ENCODE measurements around the gene VPS18. TPM values are rescaled to one million over a fixed set of nuclear protein-coding genes. Genes with fewer than 3 reads are reported as not detected.

Gene VPS18
- total and polyA plus RNA-seq, 2 donors (not counting 1 experiment from before 2014, with no cell fraction given) = 13.6 to 29.6 TPM

DNA sequence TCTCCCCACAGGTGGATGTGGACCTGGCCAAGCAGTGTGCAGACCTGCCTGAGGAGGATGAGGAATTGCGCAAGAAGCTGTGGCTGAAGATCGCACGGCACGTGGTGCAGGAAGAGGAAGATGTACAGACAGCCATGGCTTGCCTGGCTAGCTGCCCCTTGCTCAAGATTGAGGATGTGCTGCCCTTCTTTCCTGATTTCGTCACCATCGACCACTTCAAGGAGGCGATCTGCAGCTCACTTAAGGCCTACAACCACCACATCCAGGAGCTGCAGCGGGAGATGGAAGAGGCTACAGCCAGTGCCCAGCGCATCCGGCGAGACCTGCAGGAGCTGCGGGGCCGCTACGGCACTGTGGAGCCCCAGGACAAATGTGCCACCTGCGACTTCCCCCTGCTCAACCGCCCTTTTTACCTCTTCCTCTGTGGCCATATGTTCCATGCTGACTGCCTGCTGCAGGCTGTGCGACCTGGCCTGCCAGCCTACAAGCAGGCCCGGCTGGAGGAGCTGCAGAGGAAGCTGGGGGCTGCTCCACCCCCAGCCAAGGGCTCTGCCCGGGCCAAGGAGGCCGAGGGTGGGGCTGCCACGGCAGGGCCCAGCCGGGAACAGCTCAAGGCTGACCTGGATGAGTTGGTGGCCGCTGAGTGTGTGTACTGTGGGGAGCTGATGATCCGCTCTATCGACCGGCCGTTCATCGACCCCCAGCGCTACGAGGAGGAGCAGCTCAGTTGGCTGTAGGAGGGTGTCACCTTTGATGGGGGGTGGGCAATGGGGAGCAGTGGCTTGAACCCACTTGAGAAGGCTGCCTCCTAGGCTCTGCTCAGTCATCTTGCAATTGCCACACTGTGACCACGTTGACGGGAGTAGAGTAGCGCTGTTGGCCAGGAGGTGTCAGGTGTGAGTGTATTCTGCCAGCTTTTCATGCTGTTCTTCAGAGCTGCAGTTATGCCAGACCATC lies 8.6 kb downstream of the VPS18 start:
- Histone ChIP-seq H3K27ac (ENCODE audit: low read length in 2 of 2) (peak overlapping the region; percentile 9 to 48), H3K9ac (ENCODE audit: low read length) (no peak overlapping the region), H3K4me3 (ENCODE audit: control extremely low read depth in 1 of 5, extremely low read depth in 1 of 5, insufficient read depth in 1 of 5, low read depth in 2 of 5, low read length in 4 of 5) (peak overlapping the region in 1 of 5 experiments; percentile 19), H3K27me3 (replicated peaks in 1 of 4; ENCODE audit: control extremely low read depth in 1 of 4, control insufficient read depth in 3 of 4, insufficient read depth in 4 of 4, low read length in 3 of 4) (no peaks in the 10 kb centered on the region), H3K79me2 (ENCODE audit: control insufficient read depth, insufficient read depth, low read length) (peaks cover 21% of the 10 kb centered on the region), H3K36me3 (replicated peaks in 1 of 2; ENCODE audit: control extremely low read depth in 1 of 2, control insufficient read depth in 1 of 2, extremely low read depth in 1 of 2, insufficient read depth in 2 of 2, low read length in 1 of 2) (peaks cover 0 to 41% of the 10 kb centered on the region in 2 experiments), H2AFZ (ENCODE audit: insufficient read depth, low read depth, low read length, poor library complexity, severe bottlenecking) (peak overlapping the region; percentile 26), H4K20me1 (ENCODE audit: control insufficient read depth, insufficient read depth, low read length, poor library complexity, severe bottlenecking) (peaks cover 20% of the 10 kb centered on the region), H3K4me2 (replicated peaks; ENCODE audit: low read depth, low read length, poor library complexity, severe bottlenecking) (peak overlapping the region; percentile 63), H3K9me3 (ENCODE audit: control extremely low read depth in 1 of 3, control insufficient read depth in 2 of 3, insufficient read depth in 1 of 3, low read length in 2 of 3) (no peaks in the 10 kb centered on the region), H3K4me1 (ENCODE audit: control insufficient read depth in 2 of 2, insufficient read depth in 2 of 2, low read length in 2 of 2) (peaks cover 30 to 56% of the 10 kb centered on the region in 2 donors)
- Mint-ChIP-seq H3K9me3 (ENCODE audit: insufficient read depth) (no peaks in the 10 kb centered on the region), H3K27me3 (no peaks in the 10 kb centered on the region), H3K4me3 (no peak overlapping the region), H3K27ac (peak overlapping the region; percentile 98), H3K4me1 (peaks cover 45% of the 10 kb centered on the region)
- no peak for TF ChIP-seq EZH2 (IDR thresholded peaks at IDR 0.05; ENCODE audit: borderline replicate concordance, insufficient read depth, low read depth, low read length, poor library complexity, severe bottlenecking)
- TF ChIP-seq, protein P1, sequence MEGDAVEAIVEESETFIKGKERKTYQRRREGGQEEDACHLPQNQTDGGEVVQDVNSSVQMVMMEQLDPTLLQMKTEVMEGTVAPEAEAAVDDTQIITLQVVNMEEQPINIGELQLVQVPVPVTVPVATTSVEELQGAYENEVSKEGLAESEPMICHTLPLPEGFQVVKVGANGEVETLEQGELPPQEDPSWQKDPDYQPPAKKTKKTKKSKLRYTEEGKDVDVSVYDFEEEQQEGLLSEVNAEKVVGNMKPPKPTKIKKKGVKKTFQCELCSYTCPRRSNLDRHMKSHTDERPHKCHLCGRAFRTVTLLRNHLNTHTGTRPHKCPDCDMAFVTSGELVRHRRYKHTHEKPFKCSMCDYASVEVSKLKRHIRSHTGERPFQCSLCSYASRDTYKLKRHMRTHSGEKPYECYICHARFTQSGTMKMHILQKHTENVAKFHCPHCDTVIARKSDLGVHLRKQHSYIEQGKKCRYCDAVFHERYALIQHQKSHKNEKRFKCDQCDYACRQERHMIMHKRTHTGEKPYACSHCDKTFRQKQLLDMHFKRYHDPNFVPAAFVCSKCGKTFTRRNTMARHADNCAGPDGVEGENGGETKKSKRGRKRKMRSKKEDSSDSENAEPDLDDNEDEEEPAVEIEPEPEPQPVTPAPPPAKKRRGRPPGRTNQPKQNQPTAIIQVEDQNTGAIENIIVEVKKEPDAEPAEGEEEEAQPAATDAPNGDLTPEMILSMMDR (IDR thresholded peaks at IDR 0.05) = no peak
- CTCF ChIA-PET = interaction anchor here (0.6 to 9.5 kb wide), 20 partner anchors 9 to 909 kb away, joined by 3 to 176 read pairs (median 5); partner anchors contain the start of genes CCDC32, DLL4, NUSAP1 and OIP5
- ATAC-seq (ENCODE audit: low read depth) = no peak
- intact Hi-C loops (cut with micrococcal nuclease) = loop anchor here (5.0 to 10.0 kb wide), 4 partner anchors 512 to 992 kb away; partner anchors contain the start of genes MGA, RTF1 and SPTBN5
- POLR2A ChIA-PET = interaction anchor here (0.6 to 1.4 kb wide), 3 partner anchors 8 to 176 kb away, joined by 3 to 6 read pairs (median 4); partner anchors contain the start of gene VPS18
- peak; percentile 57 for DNase-seq
- 20% methylated on average over 33 of the region's 33 CpGs for WGBS (ENCODE audit: insufficient coverage)

Measured in B cell (primary cell).